HEK293 (cell line): ENCODE results near the gene GAMT.
A peak's percentile ranks its signal among the peaks of the same experiment; 100 is the strongest.

ENCODE experiments used
- GLI4 ChIP-seq: fragments of 450-650 bp; formaldehyde crosslinking; IDR thresholded peaks from 2 replicates; pipeline ENCODE4 v1.5.1; 2016; ENCODE audit warnings: missing biosample characterization, missing genetic modification characterization
- INSM2 ChIP-seq: fragments of 450-650 bp; formaldehyde crosslinking; IDR thresholded peaks from 2 replicates; pipeline ENCODE4 v1.5.1; 2016; ENCODE audit warnings: missing biosample characterization, missing genetic modification characterization
- MYNN ChIP-seq: fragments of 450-650 bp; formaldehyde crosslinking; IDR thresholded peaks from 2 replicates; pipeline ENCODE4 v1.5.1; 2016; ENCODE audit warnings: missing biosample characterization, missing genetic modification characterization, borderline replicate concordance
- REST ChIP-seq: fragments of 450-650 bp; formaldehyde crosslinking; IDR thresholded peaks from 2 replicates; pipeline ENCODE4 v1.5.1; 2016; ENCODE audit warnings: missing biosample characterization, missing genetic modification characterization
- SP3 ChIP-seq: fragments of 450-650 bp; formaldehyde crosslinking; IDR thresholded peaks from 2 replicates; pipeline ENCODE4 v1.5.1; 2016; ENCODE audit warnings: missing biosample characterization, missing genetic modification characterization
- ZNF121 ChIP-seq: fragments of 450-650 bp; formaldehyde crosslinking; IDR thresholded peaks from 2 replicates; pipeline ENCODE4 v1.5.1; 2016; ENCODE audit warnings: missing biosample characterization, missing genetic modification characterization
- ZNF221 ChIP-seq: fragments of 450-650 bp; formaldehyde crosslinking; IDR thresholded peaks from 2 replicates; pipeline ENCODE4 v1.5.1; 2017; ENCODE audit warnings: missing biosample characterization, missing genetic modification characterization, borderline replicate concordance
- ZNF335 ChIP-seq: fragments of 450-650 bp; formaldehyde crosslinking; conservative IDR thresholded peaks from 2 replicates; pipeline ENCODE4 v1.5.1; 2016; ENCODE audit warnings: missing biosample characterization, missing genetic modification characterization
- ZNF610 ChIP-seq: fragments of 450-650 bp; formaldehyde crosslinking; IDR thresholded peaks from 2 replicates; pipeline ENCODE4 v1.5.1; 2016; ENCODE audit warnings: missing biosample characterization, missing genetic modification characterization, borderline replicate concordance
- ZNF707 ChIP-seq: fragments of 450-650 bp; formaldehyde crosslinking; IDR thresholded peaks from 2 replicates; pipeline ENCODE4 v1.5.1; 2016; ENCODE audit warnings: missing biosample characterization, missing genetic modification characterization
- ZNF785 ChIP-seq: fragments of 450-650 bp; formaldehyde crosslinking; IDR thresholded peaks from 2 replicates; pipeline ENCODE4 v1.5.1; 2016; ENCODE audit warnings: missing biosample characterization, missing genetic modification characterization
- TF ChIP-seq, protein P1 (sequence below): fragments of 450-650 bp; formaldehyde crosslinking; IDR thresholded peaks from 2 replicates; pipeline ENCODE4 v1.5.1; 2017; ENCODE audit warnings: missing biosample characterization, mild to moderate bottlenecking, missing genetic modification characterization, moderate library complexity
- TF ChIP-seq, protein P2 (sequence below): fragments of 450-650 bp; formaldehyde crosslinking; IDR thresholded peaks from 2 replicates; pipeline ENCODE4 v1.5.1; 2016; ENCODE audit warnings: missing biosample characterization, missing genetic modification characterization
- TF ChIP-seq, protein P3 (sequence below): fragments of 450-650 bp; formaldehyde crosslinking; IDR thresholded peaks from 2 replicates; pipeline ENCODE4 v1.5.1; 2016; ENCODE audit warnings: missing biosample characterization, missing genetic modification characterization

- TF ChIP-seq SP3 (tag by site-specific recombination) (no peak), ZNF221 (tag by site-specific recombination) (no peak), GLI4 (tag by site-specific recombination) (no peak), ZNF610 (tag by site-specific recombination) (no peak), REST (tag by site-specific recombination) (no peak), ZNF707 (tag by site-specific recombination) (no peak), ZNF335 (tag by site-specific recombination) (peak; percentile 61), MYNN (tag by site-specific recombination) (no peak), ZNF121 (tag by site-specific recombination) (no peak), ZNF785 (tag by site-specific recombination) (no peak), INSM2 (tag by site-specific recombination) (no peak)
- TF ChIP-seq, protein P1, sequence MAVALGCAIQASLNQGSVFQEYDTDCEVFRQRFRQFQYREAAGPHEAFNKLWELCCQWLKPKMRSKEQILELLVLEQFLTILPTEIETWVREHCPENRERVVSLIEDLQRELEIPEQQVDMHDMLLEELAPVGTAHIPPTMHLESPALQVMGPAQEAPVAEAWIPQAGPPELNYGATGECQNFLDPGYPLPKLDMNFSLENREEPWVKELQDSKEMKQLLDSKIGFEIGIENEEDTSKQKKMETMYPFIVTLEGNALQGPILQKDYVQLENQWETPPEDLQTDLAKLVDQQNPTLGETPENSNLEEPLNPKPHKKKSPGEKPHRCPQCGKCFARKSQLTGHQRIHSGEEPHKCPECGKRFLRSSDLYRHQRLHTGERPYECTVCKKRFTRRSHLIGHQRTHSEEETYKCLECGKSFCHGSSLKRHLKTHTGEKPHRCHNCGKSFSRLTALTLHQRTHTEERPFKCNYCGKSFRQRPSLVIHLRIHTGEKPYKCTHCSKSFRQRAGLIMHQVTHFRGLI (tag by site-specific recombination): no peak
- TF ChIP-seq, protein P2, sequence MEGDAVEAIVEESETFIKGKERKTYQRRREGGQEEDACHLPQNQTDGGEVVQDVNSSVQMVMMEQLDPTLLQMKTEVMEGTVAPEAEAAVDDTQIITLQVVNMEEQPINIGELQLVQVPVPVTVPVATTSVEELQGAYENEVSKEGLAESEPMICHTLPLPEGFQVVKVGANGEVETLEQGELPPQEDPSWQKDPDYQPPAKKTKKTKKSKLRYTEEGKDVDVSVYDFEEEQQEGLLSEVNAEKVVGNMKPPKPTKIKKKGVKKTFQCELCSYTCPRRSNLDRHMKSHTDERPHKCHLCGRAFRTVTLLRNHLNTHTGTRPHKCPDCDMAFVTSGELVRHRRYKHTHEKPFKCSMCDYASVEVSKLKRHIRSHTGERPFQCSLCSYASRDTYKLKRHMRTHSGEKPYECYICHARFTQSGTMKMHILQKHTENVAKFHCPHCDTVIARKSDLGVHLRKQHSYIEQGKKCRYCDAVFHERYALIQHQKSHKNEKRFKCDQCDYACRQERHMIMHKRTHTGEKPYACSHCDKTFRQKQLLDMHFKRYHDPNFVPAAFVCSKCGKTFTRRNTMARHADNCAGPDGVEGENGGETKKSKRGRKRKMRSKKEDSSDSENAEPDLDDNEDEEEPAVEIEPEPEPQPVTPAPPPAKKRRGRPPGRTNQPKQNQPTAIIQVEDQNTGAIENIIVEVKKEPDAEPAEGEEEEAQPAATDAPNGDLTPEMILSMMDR (tag by site-specific recombination): no peak
- TF ChIP-seq, protein P3, sequence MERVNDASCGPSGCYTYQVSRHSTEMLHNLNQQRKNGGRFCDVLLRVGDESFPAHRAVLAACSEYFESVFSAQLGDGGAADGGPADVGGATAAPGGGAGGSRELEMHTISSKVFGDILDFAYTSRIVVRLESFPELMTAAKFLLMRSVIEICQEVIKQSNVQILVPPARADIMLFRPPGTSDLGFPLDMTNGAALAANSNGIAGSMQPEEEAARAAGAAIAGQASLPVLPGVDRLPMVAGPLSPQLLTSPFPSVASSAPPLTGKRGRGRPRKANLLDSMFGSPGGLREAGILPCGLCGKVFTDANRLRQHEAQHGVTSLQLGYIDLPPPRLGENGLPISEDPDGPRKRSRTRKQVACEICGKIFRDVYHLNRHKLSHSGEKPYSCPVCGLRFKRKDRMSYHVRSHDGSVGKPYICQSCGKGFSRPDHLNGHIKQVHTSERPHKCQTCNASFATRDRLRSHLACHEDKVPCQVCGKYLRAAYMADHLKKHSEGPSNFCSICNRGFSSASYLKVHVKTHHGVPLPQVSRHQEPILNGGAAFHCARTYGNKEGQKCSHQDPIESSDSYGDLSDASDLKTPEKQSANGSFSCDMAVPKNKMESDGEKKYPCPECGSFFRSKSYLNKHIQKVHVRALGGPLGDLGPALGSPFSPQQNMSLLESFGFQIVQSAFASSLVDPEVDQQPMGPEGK: peak; percentile 93
These were observed 45.5 kb downstream of the GAMT start for GRCh38 chr19:1355568-1356507.
